SK-N-MC (cell line): ENCODE results near the gene PPIA.

Experiments
- EZH2 ChIP-seq: fragments of 200-600 bp; sonication (generic); IDR thresholded peaks from one replicate; pipeline ENCODE4 v1.6.1; 2017; ENCODE audit warnings: antibody characterized with exemption
- FOXP2 ChIP-seq: optimal IDR thresholded peaks from 2 replicates; pipeline ENCODE3; 2011; ENCODE audit warnings: mild to moderate bottlenecking, moderate library complexity; ENCODE audit not compliant: insufficient read depth; ENCODE audit errors: extremely low read length, control extremely low read depth
- POLR2AphosphoS5 ChIP-seq: IDR thresholded peaks from 2 replicates; pipeline ENCODE4 v1.6.1; 2012; ENCODE audit warnings: mild to moderate bottlenecking, low read depth, low read length, borderline replicate concordance

GRCh38 chr7:44847920-44848634 is 51.6 kb downstream of the PPIA start, which contains the start of gene H2AZ2:
- no peak for TF ChIP-seq EZH2
- TF ChIP-seq POLR2AphosphoS5, result peak; percentile 97
- TF ChIP-seq FOXP2, result no peak
